Stimulated activated CD8-positive, alpha-beta memory T cell treated with anti-CD3 and anti-CD28 coated beads, Interleukin-15, amount 100 ng/mL, for 4 hours (primary cell): ENCODE data around the gene SETBP1.

ENCODE experiments used
- DNase-seq, 2 donors: peaks; one replicate each; pipeline ENCODE4 v3.0.0-alpha.2; 2020; ENCODE audit warnings: low read depth in 2 of 2

SETBP1 gene

GRCh38 chr18:44870631-44871502 is 190.2 kb downstream of the SETBP1 start:
- no peak for DNase-seq

- no peak for DNase-seq
Measured at GRCh38 chr18:44871771-44872170, 191.1 kb downstream of the SETBP1 start.

- DNase-seq: no peak
Measured at GRCh38 chr18:44876024-44876423, 195.3 kb downstream of the SETBP1 start.

GRCh38 chr18:44876755-44877154 is 196.1 kb downstream of the SETBP1 start:
- no peak for DNase-seq

GRCh38 chr18:44878335-44878734 is 197.6 kb downstream of the SETBP1 start:
- no peak for DNase-seq

- no peak for DNase-seq
Measured at GRCh38 chr18:44880170-44880569, 199.5 kb downstream of the SETBP1 start.

- no peak for DNase-seq
Measured at GRCh38 chr18:44881461-44882162, 200.9 kb downstream of the SETBP1 start.

GRCh38 chr18:44882163-44882868 is 201.6 kb downstream of the SETBP1 start:
- no peak for DNase-seq

- no peak for DNase-seq
Measured at GRCh38 chr18:44883671-44884070, 203.0 kb downstream of the SETBP1 start.

GRCh38 chr18:44884431-44884830 is 203.7 kb downstream of the SETBP1 start:
- no peak for DNase-seq

GRCh38 chr18:44885507-44885906 is 204.8 kb downstream of the SETBP1 start:
- DNase-seq: no peak

- peak; percentile 2 to 8 for DNase-seq
Measured at GRCh38 chr18:44887227-44887631, 206.5 kb downstream of the SETBP1 start.

GRCh38 chr18:44889111-44889510 is 208.4 kb downstream of the SETBP1 start:
- DNase-seq: no peak

- no peak for DNase-seq
Measured at GRCh38 chr18:44893045-44893706, 212.5 kb downstream of the SETBP1 start.

GRCh38 chr18:44893966-44894365 is 213.3 kb downstream of the SETBP1 start:
- DNase-seq: no peak

GRCh38 chr18:44895176-44895798 is 214.6 kb downstream of the SETBP1 start:
- DNase-seq: no peak

GRCh38 chr18:44896846-44897245 is 216.2 kb downstream of the SETBP1 start:
- DNase-seq: no peak

- no peak for DNase-seq
Measured at GRCh38 chr18:44897411-44897810, 216.7 kb downstream of the SETBP1 start.

- no peak for DNase-seq
Measured at GRCh38 chr18:44897816-44898215, 217.1 kb downstream of the SETBP1 start.

- DNase-seq: no peak
Measured at GRCh38 chr18:44898498-44898897, 217.8 kb downstream of the SETBP1 start.

- no peak for DNase-seq
Measured at GRCh38 chr18:44899832-44900231, 219.1 kb downstream of the SETBP1 start.
